ENCODE results near the gene COL23A1. TPM values are rescaled to one million over a fixed set of nuclear protein-coding genes. Genes with fewer than 3 reads are reported as not detected.
A peak's percentile ranks its signal among the peaks of the same experiment; 100 is the strongest.

The COL23A1 gene
- total RNA-seq, 2 donors from 2014 or later: not detected

- H3K9me3 ChIP-seq (ENCODE audit: control insufficient read depth, low read length, poor library complexity, severe bottlenecking): no peaks in the 10 kb centered on the region
- no peak overlapping the region for H3K27ac Mint-ChIP-seq
- DNase-seq (no peak), ATAC-seq (no peak)
- peaks cover 42% of the 10 kb centered on the region for H3K27me3 Mint-ChIP-seq
- H3K36me3 Mint-ChIP-seq (ENCODE audit: low read depth): peaks cover 3% of the 10 kb centered on the region
- no peak overlapping the region for H3K4me3 Mint-ChIP-seq
- H3K4me1 Mint-ChIP-seq: no peaks in the 10 kb centered on the region
Measured at GRCh38 chr5:178398901-178399700, 191.1 kb downstream of the COL23A1 start.

GRCh38 chr5:178396796-178397720 is 193.1 kb downstream of the COL23A1 start:
- H3K4me3 Mint-ChIP-seq: no peak overlapping the region
- DNase-seq: no peak
- H3K27me3 Mint-ChIP-seq: peaks cover 54% of the 10 kb centered on the region

GRCh38 chr5:178394074-178394473 is 196.1 kb downstream of the COL23A1 start:
- H3K9me3 ChIP-seq (ENCODE audit: control insufficient read depth, low read length, poor library complexity, severe bottlenecking): no peaks in the 10 kb centered on the region
- H3K36me3 Mint-ChIP-seq (ENCODE audit: low read depth): peaks cover 3% of the 10 kb centered on the region
- no peaks in the 10 kb centered on the region for H3K4me1 Mint-ChIP-seq
- no peak overlapping the region for H3K27ac Mint-ChIP-seq
- ATAC-seq (no peak), DNase-seq (no peak)
- peaks cover 67% of the 10 kb centered on the region for H3K27me3 Mint-ChIP-seq
- no peak overlapping the region for H3K4me3 Mint-ChIP-seq

More at GRCh38 chr5:178396796-178397720, 193.1 kb downstream of the COL23A1 start:
- Mint-ChIP-seq H3K36me3 (ENCODE audit: low read depth) (peaks cover 3% of the 10 kb centered on the region), H3K27ac (no peak overlapping the region), H3K4me1 (no peaks in the 10 kb centered on the region)
- ATAC-seq: no peak
- no peaks in the 10 kb centered on the region for H3K9me3 ChIP-seq (ENCODE audit: control insufficient read depth, low read length, poor library complexity, severe bottlenecking)

GRCh38 chr5:178392931-178393394 is 197.2 kb downstream of the COL23A1 start:
- no peak for ATAC-seq
- DNase-seq: no peak
- H3K27me3 Mint-ChIP-seq: peaks cover 72% of the 10 kb centered on the region
- H3K4me3 Mint-ChIP-seq: no peak overlapping the region
- no peak overlapping the region for H3K27ac Mint-ChIP-seq
- H3K9me3 ChIP-seq (ENCODE audit: control insufficient read depth, low read length, poor library complexity, severe bottlenecking): no peaks in the 10 kb centered on the region
- peaks cover 2% of the 10 kb centered on the region for H3K36me3 Mint-ChIP-seq (ENCODE audit: low read depth)
- no peaks in the 10 kb centered on the region for H3K4me1 Mint-ChIP-seq

- no peak overlapping the region for H3K4me3 Mint-ChIP-seq
- H3K27ac Mint-ChIP-seq: no peak overlapping the region
- H3K36me3 Mint-ChIP-seq (ENCODE audit: low read depth): no peaks in the 10 kb centered on the region
- peaks cover 72% of the 10 kb centered on the region for H3K27me3 Mint-ChIP-seq
- H3K9me3 ChIP-seq (ENCODE audit: control insufficient read depth, low read length, poor library complexity, severe bottlenecking): no peaks in the 10 kb centered on the region
- ATAC-seq: no peak
- DNase-seq: no peak
- H3K4me1 Mint-ChIP-seq: no peaks in the 10 kb centered on the region
Measured at GRCh38 chr5:178392386-178392785, 197.8 kb downstream of the COL23A1 start.

- peaks cover 3% of the 10 kb centered on the region for H3K4me1 Mint-ChIP-seq
- H3K27me3 Mint-ChIP-seq: peaks cover 73% of the 10 kb centered on the region
- no peaks in the 10 kb centered on the region for H3K9me3 ChIP-seq (ENCODE audit: control insufficient read depth, low read length, poor library complexity, severe bottlenecking)
- H3K27ac Mint-ChIP-seq: no peak overlapping the region
- H3K36me3 Mint-ChIP-seq (ENCODE audit: low read depth): no peaks in the 10 kb centered on the region
- DNase-seq (no peak), ATAC-seq (no peak)
- H3K4me3 Mint-ChIP-seq: no peak overlapping the region
Measured at GRCh38 chr5:178391480-178391879, 198.7 kb downstream of the COL23A1 start.

- no peak overlapping the region for H3K27ac Mint-ChIP-seq
Measured at GRCh38 chr5:178389796-178390195, 200.4 kb downstream of the COL23A1 start.

GRCh38 chr5:178389026-178389729 is 201.0 kb downstream of the COL23A1 start:
- ATAC-seq (no peak), DNase-seq (no peak)
- peaks cover 80% of the 10 kb centered on the region for H3K27me3 Mint-ChIP-seq
- peak overlapping the region; percentile 34 for H3K27ac Mint-ChIP-seq
- H3K36me3 Mint-ChIP-seq (ENCODE audit: low read depth): no peaks in the 10 kb centered on the region
- no peaks in the 10 kb centered on the region for H3K9me3 ChIP-seq (ENCODE audit: control insufficient read depth, low read length, poor library complexity, severe bottlenecking)
- H3K4me3 Mint-ChIP-seq: no peak overlapping the region
- peaks cover 3% of the 10 kb centered on the region for H3K4me1 Mint-ChIP-seq

More at GRCh38 chr5:178389796-178390195, 200.4 kb downstream of the COL23A1 start:
- Mint-ChIP-seq H3K4me1 (peaks cover 3% of the 10 kb centered on the region), H3K27me3 (peaks cover 81% of the 10 kb centered on the region), H3K36me3 (ENCODE audit: low read depth) (no peaks in the 10 kb centered on the region), H3K4me3 (no peak overlapping the region)
- ATAC-seq (no peak), DNase-seq (no peak)
- no peaks in the 10 kb centered on the region for H3K9me3 ChIP-seq (ENCODE audit: control insufficient read depth, low read length, poor library complexity, severe bottlenecking)

- Mint-ChIP-seq H3K27me3 (peaks cover 78% of the 10 kb centered on the region), H3K4me1 (peaks cover 3% of the 10 kb centered on the region), H3K36me3 (ENCODE audit: low read depth) (no peaks in the 10 kb centered on the region), H3K4me3 (no peak overlapping the region), H3K27ac (no peak overlapping the region)
- H3K9me3 ChIP-seq (ENCODE audit: control insufficient read depth, low read length, poor library complexity, severe bottlenecking): no peaks in the 10 kb centered on the region
- DNase-seq: no peak
- no peak for ATAC-seq
Measured at GRCh38 chr5:178388386-178389025, 201.7 kb downstream of the COL23A1 start.

- Mint-ChIP-seq H3K27ac (no peak overlapping the region), H3K27me3 (peaks cover 76% of the 10 kb centered on the region), H3K36me3 (ENCODE audit: low read depth) (no peaks in the 10 kb centered on the region), H3K4me1 (peaks cover 3% of the 10 kb centered on the region), H3K4me3 (no peak overlapping the region)
- H3K9me3 ChIP-seq (ENCODE audit: control insufficient read depth, low read length, poor library complexity, severe bottlenecking): no peaks in the 10 kb centered on the region
- DNase-seq (no peak), ATAC-seq (no peak)
Measured at GRCh38 chr5:178387856-178388190, 202.4 kb downstream of the COL23A1 start.

- Mint-ChIP-seq H3K4me3 (no peak overlapping the region), H3K4me1 (peaks cover 3% of the 10 kb centered on the region), H3K36me3 (ENCODE audit: low read depth) (no peaks in the 10 kb centered on the region), H3K27ac (no peak overlapping the region), H3K27me3 (peaks cover 70% of the 10 kb centered on the region)
- H3K9me3 ChIP-seq (ENCODE audit: control insufficient read depth, low read length, poor library complexity, severe bottlenecking): no peaks in the 10 kb centered on the region
- DNase-seq: no peak
- no peak for ATAC-seq
Measured at GRCh38 chr5:178387061-178387855, 202.9 kb downstream of the COL23A1 start.

- Mint-ChIP-seq H3K27ac (no peak overlapping the region), H3K4me1 (peaks cover 3% of the 10 kb centered on the region), H3K27me3 (peaks cover 62% of the 10 kb centered on the region), H3K36me3 (ENCODE audit: low read depth) (no peaks in the 10 kb centered on the region), H3K4me3 (no peak overlapping the region)
- DNase-seq (no peak), ATAC-seq (no peak)
- no peaks in the 10 kb centered on the region for H3K9me3 ChIP-seq (ENCODE audit: control insufficient read depth, low read length, poor library complexity, severe bottlenecking)
Measured at GRCh38 chr5:178386336-178386931, 203.8 kb downstream of the COL23A1 start.

Data from T-helper 17 cell (primary cell).